SK-N-SH treated with all-trans-retinoic acid at 6 μM for 48 hours (cell line): Measurements from ENCODE around the gene GHRHR.

Experiments used
- ARNTL ChIP-seq: fragments of 450-650 bp; formaldehyde crosslinking; IDR thresholded peaks from 2 replicates; pipeline ENCODE4 v1.5.0; 2020; ENCODE audit warnings: low read depth, mild to moderate bottlenecking, moderate library complexity, borderline replicate concordance
- CSDC2 ChIP-seq: fragments of 250-450 bp; sonication (Bioruptor Pico); IDR thresholded peaks from 2 replicates; pipeline ENCODE4 v1.5.0; 2020; ENCODE audit warnings: mild to moderate bottlenecking, moderate library complexity
- GLIS3 ChIP-seq: fragments of 250-450 bp; sonication (Bioruptor Pico); IDR thresholded peaks from 2 replicates; pipeline ENCODE4 v1.5.0; 2020; ENCODE audit warnings: mild to moderate bottlenecking, moderate library complexity
- ISL1 ChIP-seq: fragments of 250-450 bp; sonication (Bioruptor Pico); IDR thresholded peaks from 2 replicates; pipeline ENCODE4 v2.1.2; 2022; ENCODE audit warnings: mild to moderate bottlenecking, moderate library complexity
- PATZ1 ChIP-seq: fragments of 250-450 bp; sonication (Bioruptor Pico); IDR thresholded peaks from 2 replicates; pipeline ENCODE4 v1.8.0; 2020; ENCODE audit warnings: mild to moderate bottlenecking, moderate library complexity, borderline replicate concordance
- PPARA ChIP-seq: fragments of 250-450 bp; sonication (Bioruptor Pico); IDR thresholded peaks from 2 replicates; pipeline ENCODE4 v1.5.0; 2020; ENCODE audit warnings: mild to moderate bottlenecking, borderline replicate concordance
- TCF4 ChIP-seq: fragments of 250-450 bp; sonication (Bioruptor Pico); IDR thresholded peaks from 2 replicates; pipeline ENCODE4 v1.8.0; 2021; ENCODE audit warnings: mild to moderate bottlenecking, moderate library complexity, borderline replicate concordance
- ZFP3 ChIP-seq: fragments of 250-450 bp; sonication (Bioruptor Pico); IDR thresholded peaks from 2 replicates; pipeline ENCODE4 v1.5.0; 2020; ENCODE audit warnings: mild to moderate bottlenecking, moderate library complexity
- ZFP30 ChIP-seq: fragments of 450-650 bp; formaldehyde crosslinking; IDR thresholded peaks from 2 replicates; pipeline ENCODE4 v1.5.0; 2022; ENCODE audit warnings: mild to moderate bottlenecking, moderate library complexity
- TF ChIP-seq, protein P1 (sequence below): fragments of 250-450 bp; sonication (Bioruptor Pico); IDR thresholded peaks from 2 replicates; pipeline ENCODE4 v1.5.1; 2020; ENCODE audit warnings: low read depth, mild to moderate bottlenecking, moderate library complexity

- no peak for TF ChIP-seq PATZ1 (CRISPR knock-in tag)
- no peak for TF ChIP-seq ZFP3 (CRISPR knock-in tag)
- TF ChIP-seq, protein P1, sequence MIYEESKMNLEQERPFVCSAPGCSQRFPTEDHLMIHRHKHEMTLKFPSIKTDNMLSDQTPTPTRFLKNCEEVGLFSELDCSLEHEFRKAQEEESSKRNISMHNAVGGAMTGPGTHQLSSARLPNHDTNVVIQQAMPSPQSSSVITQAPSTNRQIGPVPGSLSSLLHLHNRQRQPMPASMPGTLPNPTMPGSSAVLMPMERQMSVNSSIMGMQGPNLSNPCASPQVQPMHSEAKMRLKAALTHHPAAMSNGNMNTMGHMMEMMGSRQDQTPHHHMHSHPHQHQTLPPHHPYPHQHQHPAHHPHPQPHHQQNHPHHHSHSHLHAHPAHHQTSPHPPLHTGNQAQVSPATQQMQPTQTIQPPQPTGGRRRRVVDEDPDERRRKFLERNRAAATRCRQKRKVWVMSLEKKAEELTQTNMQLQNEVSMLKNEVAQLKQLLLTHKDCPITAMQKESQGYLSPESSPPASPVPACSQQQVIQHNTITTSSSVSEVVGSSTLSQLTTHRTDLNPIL (CRISPR knock-in tag), result no peak
- TF ChIP-seq ZFP30 (CRISPR knock-in tag), result no peak
- TF ChIP-seq ARNTL (CRISPR knock-in tag), result no peak
- no peak for TF ChIP-seq TCF4
- TF ChIP-seq PPARA, result no peak
- TF ChIP-seq CSDC2 (CRISPR knock-in tag), result no peak
- TF ChIP-seq GLIS3 (CRISPR knock-in tag), result no peak
- TF ChIP-seq ISL1, result no peak
These were observed 11.6 kb downstream of the GHRHR start for GRCh38 chr7:30975256-30975899.
